Measurements from ENCODE around the gene ZBTB7C. TPM values are rescaled to one million over a fixed set of nuclear protein-coding genes. Genes with fewer than 3 reads are reported as not detected.

Gene ZBTB7C
- total RNA-seq, 1 experiment from 2014 or later, result 0.32 TPM

DNA sequence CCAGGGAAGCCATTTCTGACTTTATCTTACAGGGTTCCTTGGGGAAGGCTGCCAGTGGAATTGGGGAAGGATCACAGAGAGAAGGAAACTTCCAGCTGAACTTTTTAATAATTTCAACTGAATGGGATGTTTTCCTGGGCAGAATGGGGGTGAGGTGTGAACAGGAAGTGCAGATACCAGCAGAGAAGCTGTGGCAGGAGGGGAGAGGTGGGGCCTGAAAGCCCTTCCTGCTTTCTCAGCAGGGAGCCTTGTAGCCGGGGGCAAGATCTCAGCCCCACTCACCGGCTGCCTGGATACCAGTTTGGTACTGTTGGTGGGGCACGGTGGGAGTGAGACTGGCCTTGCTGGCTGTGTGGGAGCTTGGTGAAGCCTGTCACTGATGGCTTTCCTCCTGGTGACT lies 170.5 kb downstream of the ZBTB7C start:
- Histone ChIP-seq H3K27ac (ENCODE audit: low read depth, low read length, poor library complexity, severe bottlenecking) (no peak overlapping the region), H3K27me3 (replicated peaks; ENCODE audit: insufficient read depth, low read depth, low read length, poor library complexity) (peaks cover 10% of the 10 kb centered on the region), H3K4me1 (ENCODE audit: insufficient read depth, low read length, poor library complexity, severe bottlenecking) (no peaks in the 10 kb centered on the region), H3K36me3 (ENCODE audit: insufficient read depth, low read length, poor library complexity, severe bottlenecking) (no peaks in the 10 kb centered on the region), H3K4me3 (ENCODE audit: low read depth, low read length, poor library complexity, severe bottlenecking) (no peak overlapping the region), H3K9me3 (ENCODE audit: low read depth, low read length, poor library complexity, severe bottlenecking) (no peaks in the 10 kb centered on the region)
- intact Hi-C loops (cut with micrococcal nuclease; ENCODE audit: unreplicated experiment), result no loop called here
- ChIA-PET POLR2A (ENCODE audit: low non-redundant PET) (no interaction called here), CTCF (no interaction called here)
- BruUV-seq (replicated peaks), result no TSS peak
- no peak for TF ChIP-seq EZH2 (IDR thresholded peaks at IDR 0.05; ENCODE audit: borderline replicate concordance, low read depth, low read length, poor library complexity, severe bottlenecking)
- TF ChIP-seq, protein P1, sequence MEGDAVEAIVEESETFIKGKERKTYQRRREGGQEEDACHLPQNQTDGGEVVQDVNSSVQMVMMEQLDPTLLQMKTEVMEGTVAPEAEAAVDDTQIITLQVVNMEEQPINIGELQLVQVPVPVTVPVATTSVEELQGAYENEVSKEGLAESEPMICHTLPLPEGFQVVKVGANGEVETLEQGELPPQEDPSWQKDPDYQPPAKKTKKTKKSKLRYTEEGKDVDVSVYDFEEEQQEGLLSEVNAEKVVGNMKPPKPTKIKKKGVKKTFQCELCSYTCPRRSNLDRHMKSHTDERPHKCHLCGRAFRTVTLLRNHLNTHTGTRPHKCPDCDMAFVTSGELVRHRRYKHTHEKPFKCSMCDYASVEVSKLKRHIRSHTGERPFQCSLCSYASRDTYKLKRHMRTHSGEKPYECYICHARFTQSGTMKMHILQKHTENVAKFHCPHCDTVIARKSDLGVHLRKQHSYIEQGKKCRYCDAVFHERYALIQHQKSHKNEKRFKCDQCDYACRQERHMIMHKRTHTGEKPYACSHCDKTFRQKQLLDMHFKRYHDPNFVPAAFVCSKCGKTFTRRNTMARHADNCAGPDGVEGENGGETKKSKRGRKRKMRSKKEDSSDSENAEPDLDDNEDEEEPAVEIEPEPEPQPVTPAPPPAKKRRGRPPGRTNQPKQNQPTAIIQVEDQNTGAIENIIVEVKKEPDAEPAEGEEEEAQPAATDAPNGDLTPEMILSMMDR (conservative IDR thresholded peaks at IDR 0.05; ENCODE audit: low read depth, low read length), result no peak
- no peak for DNase-seq (ENCODE audit: low spot score)

DNA sequence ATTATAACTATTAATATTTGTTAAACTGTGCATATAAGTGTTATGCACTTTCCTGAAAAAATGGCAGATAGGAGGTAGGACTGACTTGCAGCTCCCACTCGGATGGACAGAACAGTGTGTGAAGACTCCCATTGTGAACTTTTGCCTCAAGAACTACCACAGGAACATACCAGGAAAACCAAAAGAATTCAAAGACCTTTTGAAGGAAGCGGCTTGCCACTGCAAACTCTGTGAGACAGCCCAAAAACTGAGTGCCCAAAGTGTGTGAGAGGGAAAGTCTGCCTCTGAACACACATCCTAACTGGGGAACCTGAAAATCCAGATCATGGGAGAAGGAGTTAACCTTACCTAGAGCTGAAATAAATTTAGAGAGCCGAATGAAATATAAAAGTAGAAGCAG lies 171.0 kb downstream of the ZBTB7C start:
- Histone ChIP-seq H3K27me3 (replicated peaks; ENCODE audit: insufficient read depth, low read depth, low read length, poor library complexity) (peaks cover 10% of the 10 kb centered on the region), H3K36me3 (ENCODE audit: insufficient read depth, low read length, poor library complexity, severe bottlenecking) (no peaks in the 10 kb centered on the region), H3K4me3 (ENCODE audit: low read depth, low read length, poor library complexity, severe bottlenecking) (no peak overlapping the region), H3K27ac (ENCODE audit: low read depth, low read length, poor library complexity, severe bottlenecking) (no peak overlapping the region), H3K9me3 (ENCODE audit: low read depth, low read length, poor library complexity, severe bottlenecking) (no peaks in the 10 kb centered on the region), H3K4me1 (ENCODE audit: insufficient read depth, low read length, poor library complexity, severe bottlenecking) (no peaks in the 10 kb centered on the region)
- POLR2A ChIA-PET (ENCODE audit: low non-redundant PET), result no interaction called here
- CTCF ChIA-PET, result no interaction called here
- intact Hi-C loops (cut with micrococcal nuclease; ENCODE audit: unreplicated experiment), result no loop called here
- no peak for TF ChIP-seq EZH2 (IDR thresholded peaks at IDR 0.05; ENCODE audit: borderline replicate concordance, low read depth, low read length, poor library complexity, severe bottlenecking)
- TF ChIP-seq, protein P1 (conservative IDR thresholded peaks at IDR 0.05; ENCODE audit: low read depth, low read length), result no peak
- DNase-seq (ENCODE audit: low spot score), result no peak
- BruUV-seq (replicated peaks), result no TSS peak

GRCh38 chr18:48236822-48237221 lies 172.4 kb downstream of the ZBTB7C start:
- CTCF ChIA-PET, result no interaction called here
- intact Hi-C loops (cut with micrococcal nuclease; ENCODE audit: unreplicated experiment), result no loop called here
- Histone ChIP-seq H3K9me3 (ENCODE audit: low read depth, low read length, poor library complexity, severe bottlenecking) (no peaks in the 10 kb centered on the region), H3K4me3 (ENCODE audit: low read depth, low read length, poor library complexity, severe bottlenecking) (no peak overlapping the region), H3K27me3 (replicated peaks; ENCODE audit: insufficient read depth, low read depth, low read length, poor library complexity) (peaks cover 10% of the 10 kb centered on the region), H3K36me3 (ENCODE audit: insufficient read depth, low read length, poor library complexity, severe bottlenecking) (no peaks in the 10 kb centered on the region), H3K27ac (ENCODE audit: low read depth, low read length, poor library complexity, severe bottlenecking) (no peak overlapping the region), H3K4me1 (ENCODE audit: insufficient read depth, low read length, poor library complexity, severe bottlenecking) (no peaks in the 10 kb centered on the region)
- TF ChIP-seq, protein P1 (conservative IDR thresholded peaks at IDR 0.05; ENCODE audit: low read depth, low read length), result no peak
- TF ChIP-seq EZH2 (IDR thresholded peaks at IDR 0.05; ENCODE audit: borderline replicate concordance, low read depth, low read length, poor library complexity, severe bottlenecking), result no peak
- no TSS peak for BruUV-seq (replicated peaks)
- no peak for DNase-seq (ENCODE audit: low spot score)
- POLR2A ChIA-PET (ENCODE audit: low non-redundant PET), result no interaction called here
